NCI-H187 treated with DMSO at 0.1 percent for 48 hours (cell line): ENCODE data around the gene GZMH.
"Not testable (repeated sequence)": the region's sequence is repeated elsewhere in the genome, so short reads cannot be mapped to it uniquely, and the experiment has no call there.

Experiments
- DNase-seq: peaks from one replicate; lab custom pipeline; 2025; lab: John Stamatoyannopoulos, UW

GZMH gene, protein sequence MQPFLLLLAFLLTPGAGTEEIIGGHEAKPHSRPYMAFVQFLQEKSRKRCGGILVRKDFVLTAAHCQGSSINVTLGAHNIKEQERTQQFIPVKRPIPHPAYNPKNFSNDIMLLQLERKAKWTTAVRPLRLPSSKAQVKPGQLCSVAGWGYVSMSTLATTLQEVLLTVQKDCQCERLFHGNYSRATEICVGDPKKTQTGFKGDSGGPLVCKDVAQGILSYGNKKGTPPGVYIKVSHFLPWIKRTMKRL

DNA sequence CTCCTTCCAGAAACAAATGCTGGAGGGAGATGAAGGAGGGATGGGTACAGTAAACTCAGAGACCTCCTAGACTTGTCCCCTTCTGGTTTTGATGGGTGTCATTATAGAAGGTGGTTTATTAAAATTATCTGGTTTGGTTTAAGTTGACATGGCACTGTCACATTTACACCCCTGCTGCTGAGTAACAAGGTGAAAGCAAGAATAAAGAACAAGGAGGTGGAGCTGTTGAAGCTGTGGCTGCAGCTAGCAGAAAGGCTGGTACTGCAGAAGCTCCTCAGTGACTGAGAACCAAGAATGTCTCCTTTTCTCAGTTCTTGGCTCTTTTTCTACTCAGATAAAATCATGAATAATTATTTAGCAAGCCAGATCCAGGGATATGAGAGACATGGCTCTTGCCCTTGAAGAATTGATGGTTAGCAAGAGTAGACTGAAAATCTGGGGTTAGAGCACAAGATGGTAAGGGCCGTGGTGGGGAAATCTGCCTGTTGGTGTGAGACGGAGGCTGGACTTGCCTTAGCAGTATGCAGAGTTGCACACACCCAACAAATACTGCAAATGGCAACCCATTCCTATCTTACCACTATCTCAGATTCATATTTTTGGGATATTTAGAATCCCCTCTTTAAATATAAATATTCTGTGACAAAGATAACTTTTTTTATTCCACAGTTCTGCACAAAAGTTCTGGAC, at the start of gene GZMH:
TSS of gene GZMH (minus strand) at position 31 of the 690 bp plus-strand sequence. CDS start 72 bp downstream, outside the sequence.
- no peak for DNase-seq

DNA sequence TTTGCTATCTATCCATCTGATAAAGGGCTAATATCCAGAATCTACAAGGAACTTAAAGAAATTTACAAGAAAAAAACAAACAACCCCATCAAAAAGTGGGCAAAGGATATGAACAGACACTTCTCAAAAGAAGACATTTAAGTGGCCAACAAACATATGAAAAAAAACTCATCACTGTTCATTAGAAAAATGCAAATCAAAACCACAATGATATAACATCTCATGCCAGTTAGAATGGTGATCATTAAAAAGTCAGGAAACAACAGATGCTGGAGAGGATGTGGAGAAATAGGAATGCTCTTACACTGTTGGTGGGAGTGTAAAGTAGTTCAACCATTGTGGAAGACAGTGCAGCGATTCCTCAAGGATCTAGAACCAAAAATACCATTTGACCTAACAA, 38.9 kb upstream of the GZMH start:
- DNase-seq, result not testable (repeated sequence)

GRCh38 chr14:24639905-24640304, 30.4 kb upstream of the GZMH start:
- DNase-seq, result no peak

DNA sequence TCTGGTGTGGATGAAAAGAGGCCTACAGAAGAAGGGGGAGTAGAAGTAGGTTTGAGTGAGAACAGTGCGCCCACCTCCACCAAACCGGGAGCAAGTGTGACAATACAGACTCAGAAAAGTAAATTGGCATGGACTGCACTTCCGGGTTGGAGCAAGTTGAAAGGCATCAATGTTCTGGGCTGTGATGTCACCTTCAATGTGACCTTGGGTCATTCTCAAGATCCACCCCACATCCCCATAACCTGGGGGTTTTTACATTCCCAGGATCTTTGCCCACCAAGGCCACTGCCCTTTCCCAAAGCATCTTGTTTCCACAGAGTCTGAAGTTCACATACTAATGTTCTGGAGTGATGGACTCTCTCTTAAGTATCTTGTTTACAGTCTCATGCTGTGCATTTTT, 29.8 kb upstream of the GZMH start:
- DNase-seq, result no peak

GRCh38 chr14:24634158-24634557, 24.7 kb upstream of the GZMH start, which contains the start of gene GZMB:
GZMB (minus strand) TSS chr14:24634190; CDS start chr14:24634160, 30 bp downstream.
- no peak for DNase-seq

DNA sequence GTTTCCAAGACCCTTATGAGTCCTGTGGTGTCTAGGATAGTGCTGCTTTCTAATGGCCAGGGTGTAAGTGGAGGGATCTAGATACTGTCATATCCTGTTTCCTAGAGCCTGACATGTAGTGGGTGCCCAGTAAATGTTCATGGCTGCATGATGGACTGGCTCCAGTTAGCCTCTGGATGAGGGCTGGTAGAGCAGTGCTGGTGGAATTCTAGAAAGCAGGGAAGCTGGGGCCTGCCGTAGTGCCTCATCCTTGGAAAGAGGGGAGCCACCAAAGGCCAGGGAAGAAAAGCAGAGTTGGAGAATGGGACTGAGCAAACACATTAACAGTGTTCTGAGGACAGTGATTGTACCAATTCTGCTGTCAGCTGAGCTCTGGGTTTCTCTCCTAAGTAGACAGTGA, 23.9 kb upstream of the GZMH start:
- DNase-seq, result no peak

GRCh38 chr14:24632761-24633160, 23.3 kb upstream of the GZMH start:
- no peak for DNase-seq

GRCh38 chr14:24632336-24632735, 22.9 kb upstream of the GZMH start:
- DNase-seq, result no peak

- DNase-seq, result no peak
Measured at GRCh38 chr14:24631749-24632335, 22.4 kb upstream of the GZMH start.

DNA sequence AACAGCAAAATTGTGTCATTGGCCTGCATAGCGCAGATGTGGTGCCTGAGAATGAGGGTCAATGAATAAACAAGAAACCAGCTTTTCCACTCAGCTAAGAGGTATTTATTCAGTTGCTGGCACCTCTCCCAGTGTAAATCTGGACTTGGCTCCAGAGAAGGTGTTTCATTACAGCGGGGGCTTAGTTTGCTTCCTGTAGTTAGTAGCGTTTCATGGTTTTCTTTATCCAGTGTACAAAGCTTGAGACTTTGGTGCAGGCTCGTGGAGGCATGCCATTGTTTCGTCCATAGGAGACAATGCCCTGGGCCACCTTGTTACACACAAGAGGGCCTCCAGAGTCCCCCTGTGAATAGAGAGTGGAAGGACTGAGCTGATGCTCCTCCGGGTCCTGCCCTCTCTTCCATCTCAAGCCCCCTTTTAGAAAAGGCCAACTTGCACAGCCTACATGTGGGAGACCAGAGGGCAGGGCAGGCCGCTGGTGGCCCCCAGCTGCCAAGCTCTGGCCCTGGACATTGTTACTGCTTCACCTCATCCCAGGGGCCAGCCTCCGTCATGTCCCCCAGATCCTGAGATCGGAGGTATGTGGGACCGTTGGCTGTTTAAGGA, 21.5 kb upstream of the GZMH start:
- DNase-seq, result no peak

DNA sequence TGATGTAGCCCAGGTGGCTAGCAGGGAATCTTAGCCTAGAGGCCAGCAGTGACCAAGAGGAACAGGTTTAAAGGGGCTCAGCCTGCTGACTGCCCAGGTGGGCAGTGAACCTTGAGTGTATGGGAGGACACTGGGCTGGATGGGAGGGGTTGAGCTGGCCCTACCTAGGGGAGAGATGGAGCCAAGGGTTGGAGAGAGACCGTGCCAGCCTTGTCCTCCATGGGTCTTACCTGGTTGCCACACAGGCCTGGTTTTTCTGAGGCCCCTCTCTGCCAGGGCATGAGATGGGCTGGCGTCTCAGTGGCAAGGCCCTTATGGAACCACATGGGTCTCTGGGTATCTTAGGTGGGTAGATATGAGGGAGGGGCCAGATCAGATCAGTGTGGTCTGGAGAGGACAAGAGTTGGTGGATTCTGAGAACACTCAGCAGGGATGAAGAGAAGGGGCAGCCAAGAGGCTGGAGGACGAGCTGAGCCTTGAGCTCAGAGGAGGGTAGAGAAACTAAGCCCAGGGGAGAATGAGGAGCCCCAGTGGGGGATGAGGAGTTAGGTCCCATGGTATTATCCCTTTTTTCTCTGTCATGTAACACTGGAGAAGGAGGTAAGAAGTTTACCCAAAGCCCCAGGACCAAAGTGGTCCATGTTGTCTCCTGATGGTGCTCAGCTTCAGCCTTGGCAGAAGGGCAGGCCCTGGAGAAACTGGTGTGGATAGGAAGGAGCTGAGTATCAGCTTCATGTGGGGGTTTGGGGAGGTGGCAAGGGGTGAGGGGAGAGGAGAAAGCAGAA, 20.8 kb upstream of the GZMH start:
- no peak for DNase-seq

DNA sequence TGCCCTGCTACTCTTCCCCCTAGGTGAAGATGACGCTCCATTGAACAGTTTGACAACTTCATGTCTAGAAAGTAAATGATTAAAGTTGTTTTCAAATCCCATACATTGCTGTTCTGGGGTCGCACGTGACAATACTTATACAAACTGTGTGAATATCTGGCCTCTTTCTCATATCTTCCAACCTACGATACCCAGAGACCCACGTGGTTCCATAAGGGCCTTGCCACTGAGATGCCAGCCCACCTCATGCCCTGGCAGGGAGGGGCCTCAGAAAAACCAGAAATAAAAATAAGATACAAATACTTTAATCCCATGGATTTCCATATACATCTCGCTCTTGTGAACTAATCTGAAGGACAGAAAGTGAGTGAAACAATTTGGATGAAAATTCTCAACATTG, 20.0 kb upstream of the GZMH start:
- DNase-seq, result no peak

- no peak for DNase-seq
Measured at GRCh38 chr14:24613747-24614146, 4.3 kb upstream of the GZMH start.

DNA sequence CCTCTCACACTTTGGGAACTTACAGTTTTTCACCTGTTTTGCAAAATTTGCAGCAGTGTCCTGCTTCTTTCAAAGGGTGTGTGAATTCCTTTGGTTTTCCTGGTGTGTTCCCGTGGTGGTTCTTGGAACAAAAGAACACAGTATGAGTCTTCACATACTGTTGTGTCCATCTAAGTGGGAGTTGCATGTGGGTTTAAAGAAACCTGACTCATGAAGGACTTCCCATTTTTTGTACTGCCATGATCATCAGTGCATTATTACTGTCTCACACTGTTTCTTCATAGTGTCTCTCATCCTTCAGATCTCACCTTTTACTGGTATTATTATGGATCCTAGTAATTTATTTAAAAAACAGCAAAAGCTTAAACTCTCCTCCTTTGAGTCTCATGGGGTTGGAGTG, 3.8 kb upstream of the GZMH start:
- DNase-seq, result no peak

GRCh38 chr14:24612196-24612595, 2.7 kb upstream of the GZMH start:
- DNase-seq, result no peak

DNA sequence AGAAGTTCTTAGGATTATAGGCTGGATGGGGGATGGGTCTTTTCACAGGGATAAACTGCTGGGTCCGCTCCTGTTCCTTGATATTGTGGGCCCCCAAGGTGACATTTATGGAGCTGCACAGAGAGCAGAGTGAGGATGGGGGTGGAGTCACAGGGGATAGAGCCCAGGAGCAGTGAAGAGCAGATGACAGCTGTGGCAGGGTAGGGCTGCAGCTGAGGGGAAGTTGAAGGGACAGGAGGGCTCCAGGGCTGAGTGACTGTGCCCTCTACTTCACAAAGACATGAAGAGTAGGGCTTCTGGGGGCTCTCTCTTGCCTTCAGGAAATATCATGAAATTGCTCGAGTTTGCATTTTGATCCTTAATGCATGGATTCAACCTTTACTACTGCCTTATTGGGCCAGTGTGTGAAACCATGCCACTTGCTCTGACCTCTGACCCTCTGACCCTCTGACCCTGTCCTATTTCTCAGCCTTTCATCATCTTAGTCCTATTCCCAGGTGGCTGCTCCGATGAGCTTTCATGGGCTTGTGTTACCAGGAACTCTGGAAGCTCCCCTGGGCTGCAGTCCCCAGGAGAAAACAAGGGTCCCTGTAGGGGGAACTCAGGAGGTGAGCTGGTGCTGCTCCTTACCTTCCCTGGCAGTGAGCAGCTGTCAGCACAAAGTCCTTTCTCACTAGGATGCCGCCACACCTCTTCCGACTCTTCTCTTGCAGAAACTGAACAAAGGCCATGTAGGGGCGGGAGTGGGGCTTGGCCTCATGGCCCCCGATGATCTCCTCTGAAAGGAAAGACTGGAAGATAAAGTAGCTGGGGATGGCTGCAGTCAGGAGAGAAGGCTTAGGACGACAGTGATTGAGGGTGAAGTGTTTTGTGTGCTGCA, 1.6 kb downstream of the GZMH start:
- DNase-seq, result no peak

- no peak for DNase-seq
Measured at GRCh38 chr14:24607081-24607480, 2.4 kb downstream of the GZMH start.

- DNase-seq, result no peak
Measured at GRCh38 chr14:24606297-24606696, 3.2 kb downstream of the GZMH start.

- DNase-seq, result no peak
Measured at GRCh38 chr14:24605435-24606190, 3.9 kb downstream of the GZMH start.

DNA sequence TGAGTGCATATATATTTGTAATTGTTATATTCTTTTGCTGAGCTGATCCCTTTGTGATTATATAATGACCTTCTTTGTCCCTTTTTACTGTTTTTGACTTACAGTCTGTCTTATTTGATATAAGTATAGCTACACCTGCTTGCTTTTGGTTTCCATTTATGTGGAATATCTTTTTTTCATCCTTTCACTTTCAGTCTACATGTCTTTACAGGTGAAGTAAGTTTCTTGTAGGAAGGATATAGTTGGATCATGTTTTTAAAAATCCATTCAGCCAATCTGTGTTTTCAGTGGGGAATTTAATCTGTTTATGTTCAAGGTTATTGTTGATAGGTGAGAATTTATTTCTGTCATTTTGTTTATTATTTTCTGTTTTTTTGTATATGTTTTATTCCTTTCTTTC, 12.1 kb downstream of the GZMH start:
- no peak for DNase-seq
